Activated T-helper 17 cell treated with anti-CD3 and anti-CD28 coated beads, Interleukin-2, amount 50 U/mL, for 72 hours (primary cell): ENCODE measurements around the gene SIX6. TPM values are rescaled to one million over a fixed set of nuclear protein-coding genes. Genes with fewer than 3 reads are reported as not detected.

Experiments
- ATAC-seq: fragments of 150-1000 bp; cut with Tn5 transposase; replicated peaks from 2 replicates; pipeline ENCODE4 v1.10.0; 2021; ENCODE audit warnings: mild to moderate bottlenecking, moderate library complexity
- H3K27ac Mint-ChIP-seq: one replicate; pipeline ENCODE4 v1.8.0; 2022; ENCODE audit warnings: mixed read lengths
- H3K27me3 Mint-ChIP-seq: one replicate; pipeline ENCODE4 v1.8.0; 2022; ENCODE audit warnings: mixed read lengths
- H3K36me3 Mint-ChIP-seq: one replicate; pipeline ENCODE4 v1.8.0; 2022; ENCODE audit warnings: low read depth, mild to moderate bottlenecking, mixed read lengths
- H3K4me1 Mint-ChIP-seq: one replicate; pipeline ENCODE4 v1.8.0; 2022; ENCODE audit warnings: mixed read lengths
- H3K4me3 Mint-ChIP-seq: one replicate; pipeline ENCODE4 v1.8.0; 2022; ENCODE audit warnings: mild to moderate bottlenecking, mixed read lengths
- H3K9me3 Mint-ChIP-seq: one replicate; pipeline ENCODE4 v1.8.0; 2022; ENCODE audit warnings: mixed read lengths
- total RNA-seq, 2 donors: library from RNA; stranded (reverse); gene quantifications; one replicate each; pipeline ENCODE4 v1.2.3, GENCODE V29; 2022

The SIX6 gene
- total RNA-seq, 2 donors from 2014 or later, result not detected

- Mint-ChIP-seq H3K27ac (no peak overlapping the region), H3K27me3 (peaks cover 68% of the 10 kb centered on the region), H3K36me3 (no peaks in the 10 kb centered on the region), H3K4me1 (no peaks in the 10 kb centered on the region), H3K4me3 (no peak overlapping the region), H3K9me3 (no peaks in the 10 kb centered on the region)
- ATAC-seq, result no peak
Measured at GRCh38 chr14:60508363-60508706, 611 bp upstream of the SIX6 start.

DNA sequence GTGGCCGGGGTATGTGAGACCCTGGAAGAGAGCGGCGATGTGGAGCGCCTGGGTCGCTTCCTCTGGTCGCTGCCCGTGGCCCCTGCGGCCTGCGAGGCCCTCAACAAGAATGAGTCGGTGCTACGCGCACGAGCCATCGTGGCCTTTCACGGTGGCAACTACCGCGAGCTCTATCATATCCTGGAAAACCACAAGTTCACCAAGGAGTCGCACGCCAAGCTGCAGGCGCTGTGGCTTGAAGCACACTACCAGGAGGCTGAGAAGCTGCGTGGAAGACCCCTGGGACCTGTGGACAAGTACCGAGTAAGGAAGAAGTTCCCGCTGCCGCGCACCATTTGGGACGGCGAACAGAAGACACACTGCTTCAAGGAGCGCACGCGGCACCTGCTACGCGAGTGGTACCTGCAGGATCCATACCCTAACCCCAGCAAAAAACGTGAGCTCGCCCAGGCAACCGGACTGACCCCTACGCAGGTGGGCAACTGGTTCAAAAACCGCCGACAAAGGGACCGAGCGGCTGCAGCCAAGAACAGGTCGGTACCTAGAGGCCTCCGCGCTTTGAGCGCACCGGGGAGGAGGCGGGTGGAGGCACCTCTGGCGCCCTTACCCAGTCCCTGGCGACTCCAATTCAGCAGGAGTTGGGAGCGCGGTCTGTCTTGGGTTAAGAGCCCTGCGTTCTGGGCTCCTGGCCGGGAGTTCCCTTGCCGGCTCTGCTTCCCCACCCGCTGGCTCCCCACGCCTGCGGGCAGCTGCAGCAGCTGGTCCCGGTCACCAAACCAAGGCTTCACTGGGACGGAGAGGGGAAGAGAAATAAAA is 700 bp downstream of the SIX6 start:
- no peaks in the 10 kb centered on the region for H3K36me3 Mint-ChIP-seq
- ATAC-seq, result no peak
- H3K4me1 Mint-ChIP-seq, result no peaks in the 10 kb centered on the region
- H3K27ac Mint-ChIP-seq, result no peak overlapping the region
- H3K9me3 Mint-ChIP-seq, result no peaks in the 10 kb centered on the region
- H3K4me3 Mint-ChIP-seq, result no peak overlapping the region
- peaks cover 67% of the 10 kb centered on the region for H3K27me3 Mint-ChIP-seq

DNA sequence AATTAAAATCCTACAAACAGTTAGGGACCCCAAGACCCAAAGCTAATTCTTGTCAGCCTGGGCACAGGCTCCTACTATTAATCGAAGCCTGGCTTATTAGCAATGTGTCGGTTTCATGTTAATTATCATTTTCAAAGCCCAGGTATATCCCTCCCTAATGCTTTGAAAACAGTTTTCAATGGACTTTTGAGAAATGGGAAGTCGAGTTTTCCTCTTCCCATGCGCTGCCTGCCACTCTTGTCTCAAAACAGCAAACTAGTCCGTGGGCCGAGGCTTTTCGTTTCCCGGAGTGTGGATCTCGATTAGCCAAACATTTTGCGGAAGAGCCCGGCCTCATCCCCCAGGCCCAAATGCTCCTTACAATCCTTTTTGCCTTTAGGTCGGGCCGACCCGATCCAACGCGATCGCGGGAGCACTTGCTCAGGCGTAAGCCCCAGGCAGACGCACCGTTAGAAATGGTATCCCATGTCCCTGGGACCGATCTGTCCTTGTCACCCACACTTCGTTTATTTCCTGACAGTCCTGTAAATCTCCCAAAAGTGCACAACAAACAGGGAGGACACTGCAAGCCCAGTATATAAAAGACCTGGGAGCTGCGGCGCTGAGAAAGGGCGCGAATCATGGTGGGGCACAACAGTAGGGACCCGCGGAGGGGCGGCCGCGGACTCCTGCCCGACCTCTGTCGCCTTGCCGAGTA is 1.5 kb downstream of the SIX6 start:
- Mint-ChIP-seq H3K27me3 (peaks cover 65% of the 10 kb centered on the region), H3K9me3 (no peaks in the 10 kb centered on the region), H3K4me1 (no peaks in the 10 kb centered on the region), H3K4me3 (no peak overlapping the region), H3K27ac (no peak overlapping the region), H3K36me3 (no peaks in the 10 kb centered on the region)
- ATAC-seq, result no peak

DNA sequence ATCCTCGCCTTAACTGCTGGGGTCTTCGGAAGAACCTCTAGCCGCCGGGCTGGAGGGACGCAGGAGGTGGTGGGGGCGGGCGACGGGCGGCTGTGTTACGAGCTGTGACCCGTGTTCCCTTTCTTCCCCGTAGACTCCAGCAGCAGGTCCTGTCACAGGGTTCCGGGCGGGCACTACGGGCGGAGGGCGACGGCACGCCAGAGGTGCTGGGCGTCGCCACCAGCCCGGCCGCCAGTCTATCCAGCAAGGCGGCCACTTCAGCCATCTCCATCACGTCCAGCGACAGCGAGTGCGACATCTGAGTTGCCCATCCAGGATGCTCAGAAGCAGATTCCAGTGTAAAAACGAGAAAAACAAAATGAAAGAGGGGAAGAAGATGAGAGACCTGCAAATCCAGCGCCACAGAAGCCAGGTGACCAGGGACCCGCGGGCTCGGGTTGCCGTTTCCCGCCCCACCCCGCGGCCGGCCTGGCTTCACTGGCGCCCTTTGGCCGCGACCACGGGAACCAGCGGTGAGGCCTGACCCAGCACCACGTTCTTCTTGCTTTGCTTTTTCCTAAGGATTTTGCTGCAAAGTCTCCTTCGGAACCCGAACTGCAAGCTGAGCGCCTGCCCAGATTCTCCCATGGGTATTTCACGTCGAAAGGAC is 2.1 kb downstream of the SIX6 start:
- Mint-ChIP-seq H3K27ac (no peak overlapping the region), H3K4me1 (peaks cover 3% of the 10 kb centered on the region), H3K9me3 (no peaks in the 10 kb centered on the region), H3K36me3 (no peaks in the 10 kb centered on the region), H3K27me3 (peaks cover 63% of the 10 kb centered on the region), H3K4me3 (no peak overlapping the region)
- ATAC-seq, result no peak

DNA sequence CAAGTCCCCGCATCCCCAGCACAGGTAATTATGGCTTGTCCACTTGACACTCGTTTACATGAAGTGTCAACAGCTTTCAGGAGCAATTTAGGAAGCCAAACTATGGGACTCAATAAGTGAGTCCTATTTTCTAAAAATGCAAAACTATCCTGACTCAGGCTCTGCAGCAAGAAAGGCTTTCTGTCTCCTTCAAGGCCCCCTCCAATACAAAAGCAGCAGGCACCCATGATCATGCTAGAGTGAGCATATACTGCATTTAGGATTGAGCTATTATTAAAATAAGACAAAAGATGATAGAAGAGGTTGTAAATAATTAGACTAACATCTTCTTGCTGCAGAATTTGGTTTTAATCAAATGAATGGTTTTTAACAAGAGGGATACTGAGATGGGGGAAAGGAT is 3.2 kb downstream of the SIX6 start:
- H3K4me3 Mint-ChIP-seq, result no peak overlapping the region
- ATAC-seq, result no peak
- H3K27ac Mint-ChIP-seq, result no peak overlapping the region
- H3K36me3 Mint-ChIP-seq, result no peaks in the 10 kb centered on the region
- H3K27me3 Mint-ChIP-seq, result peaks cover 64% of the 10 kb centered on the region
- no peaks in the 10 kb centered on the region for H3K9me3 Mint-ChIP-seq
- peaks cover 5% of the 10 kb centered on the region for H3K4me1 Mint-ChIP-seq

DNA sequence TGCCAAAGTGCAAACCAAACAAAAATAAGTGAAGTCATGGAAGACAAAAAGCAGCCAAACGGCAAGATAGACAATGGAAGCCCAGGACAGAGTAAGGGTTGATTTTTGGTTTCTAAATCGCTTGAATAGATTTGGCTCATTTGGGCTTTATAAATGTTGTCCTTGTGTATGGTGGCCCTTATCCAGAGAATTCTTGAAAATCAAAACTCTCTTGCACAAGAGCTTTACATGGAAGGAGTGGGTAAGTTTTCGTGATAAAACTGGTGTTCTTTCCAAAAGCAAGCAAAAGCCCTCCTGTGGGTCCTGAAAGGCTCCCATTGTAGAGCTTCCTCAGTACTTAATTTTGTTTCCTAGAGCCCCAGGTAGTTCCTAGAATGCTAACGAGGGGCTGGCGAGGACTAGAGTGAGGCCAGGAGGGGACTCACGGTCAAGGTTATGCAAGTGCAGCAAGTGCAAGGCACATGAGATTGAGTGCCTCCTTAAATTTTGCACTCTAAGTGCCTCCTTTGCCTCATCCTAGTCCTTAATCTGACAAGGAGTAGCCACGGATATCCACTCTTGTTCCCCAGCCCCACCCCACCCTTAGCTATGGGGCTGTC is 4.1 kb downstream of the SIX6 start:
- ATAC-seq, result no peak
- H3K4me1 Mint-ChIP-seq, result peaks cover 5% of the 10 kb centered on the region
- peaks cover 61% of the 10 kb centered on the region for H3K27me3 Mint-ChIP-seq
- no peaks in the 10 kb centered on the region for H3K36me3 Mint-ChIP-seq
- H3K27ac Mint-ChIP-seq, result no peak overlapping the region
- H3K9me3 Mint-ChIP-seq, result no peaks in the 10 kb centered on the region
- no peak overlapping the region for H3K4me3 Mint-ChIP-seq

- Mint-ChIP-seq H3K36me3 (no peaks in the 10 kb centered on the region), H3K27me3 (peaks cover 55% of the 10 kb centered on the region), H3K4me1 (peaks cover 5% of the 10 kb centered on the region), H3K4me3 (peak overlapping the region; percentile 31), H3K27ac (no peak overlapping the region), H3K9me3 (no peaks in the 10 kb centered on the region)
- no peak for ATAC-seq
Measured at GRCh38 chr14:60514378-60514740, 5.4 kb downstream of the SIX6 start.

GRCh38 chr14:60514741-60515491 is 6.0 kb downstream of the SIX6 start:
- Mint-ChIP-seq H3K36me3 (no peaks in the 10 kb centered on the region), H3K4me1 (peaks cover 5% of the 10 kb centered on the region), H3K9me3 (no peaks in the 10 kb centered on the region), H3K27me3 (peaks cover 52% of the 10 kb centered on the region), H3K27ac (no peak overlapping the region), H3K4me3 (peak overlapping the region; percentile 31)
- ATAC-seq, result no peak

GRCh38 chr14:60515511-60516289 is 6.8 kb downstream of the SIX6 start:
- Mint-ChIP-seq H3K9me3 (no peaks in the 10 kb centered on the region), H3K4me3 (peak overlapping the region; percentile 37), H3K27ac (no peak overlapping the region), H3K36me3 (no peaks in the 10 kb centered on the region), H3K4me1 (peaks cover 5% of the 10 kb centered on the region), H3K27me3 (peaks cover 52% of the 10 kb centered on the region)
- ATAC-seq, result no peak

- Mint-ChIP-seq H3K9me3 (peaks cover 6% of the 10 kb centered on the region), H3K4me3 (no peak overlapping the region), H3K36me3 (no peaks in the 10 kb centered on the region), H3K27me3 (peaks cover 27% of the 10 kb centered on the region), H3K27ac (no peak overlapping the region), H3K4me1 (no peaks in the 10 kb centered on the region)
- ATAC-seq, result no peak
Measured at GRCh38 chr14:60532442-60532841, 23.5 kb downstream of the SIX6 start.

DNA sequence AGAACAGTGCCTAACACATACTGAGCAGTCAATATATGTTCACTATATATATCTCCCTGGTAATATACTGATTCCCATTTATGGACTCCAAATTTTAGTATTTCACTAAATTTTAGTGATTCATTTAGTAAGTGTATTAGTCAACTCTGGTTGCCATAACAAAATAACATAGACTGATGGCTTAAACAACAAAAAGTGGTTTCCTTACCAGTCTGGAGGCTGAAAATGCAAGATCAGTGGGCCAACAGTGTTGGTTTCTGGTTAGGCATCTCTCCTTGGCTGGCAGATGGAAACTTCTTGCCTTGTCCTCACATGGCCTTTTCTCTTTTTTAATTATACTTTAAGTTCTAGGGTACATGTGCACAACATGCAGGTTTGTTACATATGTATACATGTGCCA is 28.7 kb downstream of the SIX6 start:
- H3K27me3 Mint-ChIP-seq, result peaks cover 22% of the 10 kb centered on the region
- no peak overlapping the region for H3K4me3 Mint-ChIP-seq
- peak; percentile 26 for ATAC-seq
- H3K27ac Mint-ChIP-seq, result no peak overlapping the region
- peaks cover 8% of the 10 kb centered on the region for H3K9me3 Mint-ChIP-seq
- H3K4me1 Mint-ChIP-seq, result no peaks in the 10 kb centered on the region
- no peaks in the 10 kb centered on the region for H3K36me3 Mint-ChIP-seq

- Mint-ChIP-seq H3K9me3 (peaks cover 20% of the 10 kb centered on the region), H3K27me3 (peaks cover 43% of the 10 kb centered on the region), H3K27ac (no peak overlapping the region), H3K36me3 (no peaks in the 10 kb centered on the region), H3K4me3 (no peak overlapping the region), H3K4me1 (no peaks in the 10 kb centered on the region)
- ATAC-seq, result no peak
Measured at GRCh38 chr14:60544659-60545058, 35.7 kb downstream of the SIX6 start.

GRCh38 chr14:60553808-60554207 is 44.9 kb downstream of the SIX6 start:
- H3K27ac Mint-ChIP-seq, result no peak overlapping the region
- peaks cover 2% of the 10 kb centered on the region for H3K9me3 Mint-ChIP-seq
- H3K27me3 Mint-ChIP-seq, result peaks cover 35% of the 10 kb centered on the region
- ATAC-seq, result no peak
- no peaks in the 10 kb centered on the region for H3K4me1 Mint-ChIP-seq
- no peak overlapping the region for H3K4me3 Mint-ChIP-seq
- H3K36me3 Mint-ChIP-seq, result no peaks in the 10 kb centered on the region
